GM12874 (cell line): ENCODE measurements around the gene FIBCD1.

Experiments used
- CTCF ChIP-seq: IDR thresholded peaks from 2 replicates; pipeline ENCODE4 v1.5.1; 2011; ENCODE audit warnings: low read depth, mild to moderate bottlenecking, control low read depth, low read length, moderate library complexity; ENCODE audit not compliant: insufficient read depth

FIBCD1 gene

GRCh38 chr9:130914417-130915095, 24.5 kb downstream of the FIBCD1 start:
- TF ChIP-seq CTCF = no peak

GRCh38 chr9:130913599-130914416, 25.2 kb downstream of the FIBCD1 start:
- TF ChIP-seq CTCF = no peak

- TF ChIP-seq CTCF = no peak
Observed at GRCh38 chr9:130912932-130913598, 26.0 kb downstream of the FIBCD1 start.

GRCh38 chr9:130911254-130912049, 27.6 kb downstream of the FIBCD1 start:
- no peak for TF ChIP-seq CTCF

- no peak for TF ChIP-seq CTCF
Observed at GRCh38 chr9:130908878-130909355, 30.1 kb downstream of the FIBCD1 start.

GRCh38 chr9:130908146-130908877, 30.7 kb downstream of the FIBCD1 start:
- TF ChIP-seq CTCF = no peak
